PC-9 (cell line): ENCODE results near the gene SGMS1. TPM values are rescaled to one million over a fixed set of nuclear protein-coding genes. Genes with fewer than 3 reads are reported as not detected.

ENCODE experiments used
- BruUV-seq: library from RNA; stranded (reverse); fragments of 400-500 nt; replicated peaks from 2 replicates; lab custom pipeline; 2021; lab: Mats Ljungman, UMichigan
- CTCF ChIA-PET: fragments of 300-600 bp; sonication (Branson Sonifier 250); formaldehyde crosslinking; loops from one replicate; lab custom pipeline; 2022; ENCODE audit warnings: antibody characterized with exemption; lab: Charles Lee
- POLR2A ChIA-PET: fragments of 300-600 bp; sonication (Branson Sonifier 250); formaldehyde crosslinking; loops from one replicate; lab custom pipeline; 2022; ENCODE audit warnings: antibody characterized with exemption; ENCODE audit not compliant: unreplicated experiment; lab: Charles Lee
- DNase-seq, 2 experiments: peaks; one replicate each; pipeline versions ENCODE4 v3.0.0 to v3.0.0-alpha.2; 2015 to 2022; ENCODE audit warnings: mixed read lengths in 1 of 2
- H2AFZ ChIP-seq: fragments of 200-600 bp; sonication (generic); 2 replicates; pipeline ENCODE4 v1.8.1; 2017; ENCODE audit warnings: antibody characterized with exemption
- H3F3A ChIP-seq: fragments of 200-600 bp; sonication (generic); 2 replicates; pipeline ENCODE4 v1.8.1; 2017; ENCODE audit warnings: antibody characterized with exemption, mild to moderate bottlenecking, low read depth; ENCODE audit not compliant: insufficient read depth
- H3K27ac ChIP-seq: fragments of 200-600 bp; sonication (generic); 2 replicates; pipeline ENCODE4 v1.6.1; 2016; ENCODE audit warnings: mixed run types
- H3K27me3 ChIP-seq: fragments of 200-600 bp; sonication (generic); 2 replicates; pipeline ENCODE4 v1.6.1; 2016; ENCODE audit warnings: low read depth, mixed run types; ENCODE audit not compliant: insufficient read depth
- H3K36me3 ChIP-seq: fragments of 200-600 bp; sonication (generic); 2 replicates; pipeline ENCODE4 v1.6.1; 2016; ENCODE audit warnings: low read depth, mixed run types
- H3K4me1 ChIP-seq: fragments of 200-600 bp; sonication (generic); replicated peaks from 2 replicates; pipeline ENCODE4 v1.6.1; 2016; ENCODE audit warnings: mixed run types; ENCODE audit not compliant: insufficient read depth
- H3K4me2 ChIP-seq: fragments of 200-600 bp; sonication (generic); 2 replicates; pipeline ENCODE4 v1.6.1; 2017; ENCODE audit warnings: mixed run types
- H3K4me3 ChIP-seq: fragments of 200-600 bp; sonication (generic); 2 replicates; pipeline ENCODE4 v1.6.1; 2016; ENCODE audit warnings: mixed run types
- H3K79me2 ChIP-seq: fragments of 200-600 bp; sonication (generic); 2 replicates; pipeline ENCODE4 v1.6.1; 2017; ENCODE audit warnings: low read depth, mixed run types
- H3K9me2 ChIP-seq: fragments of 200-600 bp; sonication (generic); 2 replicates; pipeline ENCODE4 v1.8.1; 2017; ENCODE audit warnings: mild to moderate bottlenecking; ENCODE audit not compliant: insufficient read depth
- H3K9me3 ChIP-seq: fragments of 200-600 bp; sonication (generic); 2 replicates; pipeline ENCODE4 v1.8.1; 2016; ENCODE audit warnings: low read depth; ENCODE audit not compliant: insufficient read depth
- H4K20me1 ChIP-seq: fragments of 200-600 bp; sonication (generic); 2 replicates; pipeline ENCODE4 v1.8.1; 2017; ENCODE audit not compliant: insufficient read depth
- EZH2 ChIP-seq: fragments of 200-600 bp; sonication (generic); IDR thresholded peaks from 2 replicates; pipeline ENCODE4 v1.8.0; 2017; ENCODE audit warnings: antibody characterized with exemption, low read depth
- intact Hi-C: fragments of 100-400 bp; cut with micrococcal nuclease; formaldehyde crosslinking; loops from one replicate; pipeline ENCODE4 v1.10.0; 2022; ENCODE audit not compliant: unreplicated experiment
- total RNA-seq: library from RNA; stranded (reverse); gene quantifications from 2 replicates; pipeline ENCODE4 v1.2.3, GENCODE V29; 2021
- TF ChIP-seq, protein P1 (sequence below): fragments of 200-600 bp; sonication (generic); conservative IDR thresholded peaks from 2 replicates; pipeline ENCODE4 v1.6.1; 2017; ENCODE audit warnings: mixed run types, antibody characterized with exemption, mild to moderate bottlenecking, moderate library complexity

SGMS1 gene
- total RNA-seq, 1 experiment from 2014 or later: 35.0 TPM

- BruUV-seq: no TSS peak
- intact Hi-C loops: no loop called here
- Histone ChIP-seq H3K27ac (no peak overlapping the region), H3K9me2 (no peaks in the 10 kb centered on the region), H3K9me3 (no peaks in the 10 kb centered on the region), H3K4me2 (no peak overlapping the region), H3F3A (no peaks in the 10 kb centered on the region), H3K27me3 (no peaks in the 10 kb centered on the region), H3K4me1 (no peaks in the 10 kb centered on the region), H3K4me3 (no peak overlapping the region), H4K20me1 (no peaks in the 10 kb centered on the region; the same call in 1 of the 2 replicates), H3K79me2 (no peaks in the 10 kb centered on the region), H3K36me3 (no peaks in the 10 kb centered on the region), H2AFZ (no peak overlapping the region)
- TF ChIP-seq, protein P1, sequence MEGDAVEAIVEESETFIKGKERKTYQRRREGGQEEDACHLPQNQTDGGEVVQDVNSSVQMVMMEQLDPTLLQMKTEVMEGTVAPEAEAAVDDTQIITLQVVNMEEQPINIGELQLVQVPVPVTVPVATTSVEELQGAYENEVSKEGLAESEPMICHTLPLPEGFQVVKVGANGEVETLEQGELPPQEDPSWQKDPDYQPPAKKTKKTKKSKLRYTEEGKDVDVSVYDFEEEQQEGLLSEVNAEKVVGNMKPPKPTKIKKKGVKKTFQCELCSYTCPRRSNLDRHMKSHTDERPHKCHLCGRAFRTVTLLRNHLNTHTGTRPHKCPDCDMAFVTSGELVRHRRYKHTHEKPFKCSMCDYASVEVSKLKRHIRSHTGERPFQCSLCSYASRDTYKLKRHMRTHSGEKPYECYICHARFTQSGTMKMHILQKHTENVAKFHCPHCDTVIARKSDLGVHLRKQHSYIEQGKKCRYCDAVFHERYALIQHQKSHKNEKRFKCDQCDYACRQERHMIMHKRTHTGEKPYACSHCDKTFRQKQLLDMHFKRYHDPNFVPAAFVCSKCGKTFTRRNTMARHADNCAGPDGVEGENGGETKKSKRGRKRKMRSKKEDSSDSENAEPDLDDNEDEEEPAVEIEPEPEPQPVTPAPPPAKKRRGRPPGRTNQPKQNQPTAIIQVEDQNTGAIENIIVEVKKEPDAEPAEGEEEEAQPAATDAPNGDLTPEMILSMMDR: no peak
- no peak for TF ChIP-seq EZH2
- CTCF ChIA-PET: no interaction called here
- POLR2A ChIA-PET: no interaction called here
- no peak for DNase-seq
Measured at GRCh38 chr10:50528206-50528605, 95.5 kb downstream of the SGMS1 start.

GRCh38 chr10:50527442-50528043 is 96.2 kb downstream of the SGMS1 start:
- BruUV-seq: no TSS peak
- CTCF ChIA-PET: interaction anchor here (0.6 kb wide), 1 partner anchor 104 kb away, joined by 3 read pairs; no protein-coding TSS in a partner anchor
- H3K9me3 ChIP-seq: no peaks in the 10 kb centered on the region

DNA sequence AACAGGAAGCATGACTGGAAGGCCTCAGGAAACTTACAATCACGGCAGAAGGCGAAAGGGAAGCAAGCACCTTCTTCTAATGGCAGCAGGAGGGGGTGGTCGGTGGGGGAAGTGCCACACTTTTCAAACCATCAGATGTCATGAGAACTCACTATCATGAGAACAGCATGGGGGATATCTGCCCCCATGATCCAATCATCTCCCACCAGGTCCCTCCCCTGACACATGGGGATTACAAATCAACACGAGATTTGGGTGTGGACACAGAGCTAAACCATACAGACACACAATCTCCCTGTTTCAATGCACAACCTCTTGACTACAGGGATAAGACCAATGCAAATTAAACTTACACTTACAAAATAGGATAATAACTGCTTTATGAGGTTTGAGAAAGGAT is 97.6 kb downstream of the SGMS1 start:
- POLR2A ChIA-PET: no interaction called here
- intact Hi-C loops: no loop called here
- CTCF ChIA-PET: interaction anchor here (0.6 kb wide), 1 partner anchor 126 kb away, joined by 3 read pairs; no protein-coding TSS in a partner anchor
- no peak overlapping the region for H2AFZ ChIP-seq
- H3K36me3 ChIP-seq: no peaks in the 10 kb centered on the region
- H3K79me2 ChIP-seq: no peaks in the 10 kb centered on the region
- H3K27me3 ChIP-seq: no peaks in the 10 kb centered on the region
- TF ChIP-seq EZH2: no peak
- TF ChIP-seq, protein P1: no peak
- H3K9me2 ChIP-seq: no peaks in the 10 kb centered on the region
- no peaks in the 10 kb centered on the region for H3F3A ChIP-seq
- no peak overlapping the region for H3K4me2 ChIP-seq
- H3K27ac ChIP-seq: no peak overlapping the region
- H3K4me3 ChIP-seq: no peak overlapping the region
- no peaks in the 10 kb centered on the region for H3K9me3 ChIP-seq
- H3K4me1 ChIP-seq: no peaks in the 10 kb centered on the region
- DNase-seq: no peak
- no peaks in the 10 kb centered on the region; the same call in 1 of the 2 replicates for H4K20me1 ChIP-seq
- no TSS peak for BruUV-seq

More at GRCh38 chr10:50527442-50528043, 96.2 kb downstream of the SGMS1 start:
- H4K20me1 ChIP-seq: no peaks in the 10 kb centered on the region; the same call in 1 of the 2 replicates
- no peaks in the 10 kb centered on the region for H3K27me3 ChIP-seq
- no peaks in the 10 kb centered on the region for H3K79me2 ChIP-seq
- no peaks in the 10 kb centered on the region for H3K4me1 ChIP-seq
- no peak overlapping the region for H2AFZ ChIP-seq
- H3K27ac ChIP-seq: no peak overlapping the region
- no peak overlapping the region for H3K4me3 ChIP-seq
- no peak overlapping the region for H3K4me2 ChIP-seq
- no peaks in the 10 kb centered on the region for H3K36me3 ChIP-seq
- POLR2A ChIA-PET: no interaction called here
- no peak for TF ChIP-seq EZH2
- TF ChIP-seq, protein P1: no peak
- no peaks in the 10 kb centered on the region for H3K9me2 ChIP-seq
- H3F3A ChIP-seq: no peaks in the 10 kb centered on the region
- intact Hi-C loops: no loop called here
- no peak for DNase-seq
